ENCODE results near the gene SOX13.

Gene SOX13

DNA sequence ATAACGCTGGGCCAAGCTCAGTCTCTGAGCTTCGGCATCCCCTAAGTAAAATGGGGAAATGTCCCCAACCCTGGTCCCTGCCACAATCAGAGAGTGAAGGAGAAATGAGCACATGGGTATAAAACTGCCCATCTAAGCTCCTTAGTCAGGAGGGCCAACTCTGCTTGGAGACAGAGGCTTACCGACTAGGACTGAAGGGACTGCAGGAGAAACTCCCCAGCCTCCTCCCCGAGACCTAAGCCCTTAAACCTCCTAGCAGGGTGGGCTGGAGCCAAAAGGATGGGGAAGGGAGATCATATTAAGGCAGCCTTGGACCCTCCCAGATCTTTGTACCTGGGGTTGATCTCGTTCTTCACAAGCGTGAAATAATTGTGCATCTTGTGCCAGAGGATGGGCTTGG is 73.4 kb downstream of the SOX13 start:
- Histone ChIP-seq H3K9me3 (ENCODE audit: control extremely low read depth in 1 of 5, control insufficient read depth in 4 of 5, insufficient read depth in 2 of 5, low read depth in 1 of 5, low read length in 4 of 5) (no peaks in the 10 kb centered on the region), H3K4me1 (ENCODE audit: control extremely low read depth in 1 of 4, control insufficient read depth in 4 of 4, insufficient read depth in 4 of 4, low read length in 3 of 4) (peaks cover 0 to 2% (median 2%) of the 10 kb centered on the region in 4 experiments), H3K36me3 (ENCODE audit: control insufficient read depth in 4 of 4, insufficient read depth in 4 of 4, low read length in 3 of 4) (no peaks in the 10 kb centered on the region), H3K27me3 (replicated peaks in 2 of 5; ENCODE audit: control insufficient read depth in 4 of 5, insufficient read depth in 5 of 5, low read length in 4 of 5) (peaks cover 0 to 3% (median 0%) of the 10 kb centered on the region in 5 experiments), H3K4me3 (ENCODE audit: control insufficient read depth in 1 of 7, extremely low read depth in 1 of 7, insufficient read depth in 4 of 7, low read depth in 2 of 7, low read length in 6 of 7) (no peak overlapping the region), H3K27ac (ENCODE audit: insufficient read depth in 1 of 2, low read depth in 1 of 2, low read length in 2 of 2, poor library complexity in 1 of 2, severe bottlenecking in 2 of 2) (no peak overlapping the region)
- 96% methylated on average over 5 of the region's 6 CpGs for WGBS (ENCODE audit: insufficient coverage)
- no peak for DNase-seq
- ChIA-PET CTCF (interaction anchor here (0.6 to 1.9 kb wide), 3 partner anchors 10 to 60 kb away, joined by 3 to 7 read pairs (median 4); no protein-coding TSS in a partner anchor), POLR2A (no interaction called here)

DNA sequence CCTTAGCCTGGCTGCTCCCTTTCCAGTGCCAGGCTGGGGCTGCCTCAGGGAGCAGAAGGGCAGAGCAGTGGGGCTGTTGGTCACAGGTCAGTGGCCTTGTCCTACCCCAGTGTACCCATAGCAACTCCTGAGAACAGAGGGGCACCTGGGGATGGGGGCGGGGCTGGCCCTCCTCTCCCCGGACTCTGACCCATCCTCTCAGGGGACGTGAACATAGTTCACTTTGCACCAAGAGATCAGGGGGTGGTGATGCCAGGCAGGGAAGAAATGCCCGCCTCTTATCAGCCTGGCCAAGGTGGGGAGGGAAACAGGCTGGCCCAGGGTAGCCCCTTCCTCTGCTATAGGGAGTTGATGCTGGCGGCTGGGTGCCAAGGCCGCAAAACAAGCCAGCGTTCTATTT is 74.0 kb downstream of the SOX13 start:
- Histone ChIP-seq H3K27me3 (replicated peaks in 2 of 5; ENCODE audit: control insufficient read depth in 4 of 5, insufficient read depth in 5 of 5, low read length in 4 of 5) (peaks cover 0 to 3% (median 0%) of the 10 kb centered on the region in 5 experiments), H3K4me1 (ENCODE audit: control extremely low read depth in 1 of 4, control insufficient read depth in 4 of 4, insufficient read depth in 4 of 4, low read length in 3 of 4) (peaks cover 0 to 7% (median 6%) of the 10 kb centered on the region in 4 experiments), H3K4me3 (ENCODE audit: control insufficient read depth in 1 of 7, extremely low read depth in 1 of 7, insufficient read depth in 4 of 7, low read depth in 2 of 7, low read length in 6 of 7) (no peak overlapping the region), H3K36me3 (ENCODE audit: control insufficient read depth in 4 of 4, insufficient read depth in 4 of 4, low read length in 3 of 4) (no peaks in the 10 kb centered on the region), H3K9me3 (ENCODE audit: control extremely low read depth in 1 of 5, control insufficient read depth in 4 of 5, insufficient read depth in 2 of 5, low read depth in 1 of 5, low read length in 4 of 5) (no peaks in the 10 kb centered on the region), H3K27ac (ENCODE audit: insufficient read depth in 1 of 2, low read depth in 1 of 2, low read length in 2 of 2, poor library complexity in 1 of 2, severe bottlenecking in 2 of 2) (no peak overlapping the region)
- no CpG with 5 or more reads among the region's 7 CpGs for WGBS (ENCODE audit: insufficient coverage)
- no peak for DNase-seq
- ChIA-PET POLR2A (interaction anchor here (0.5 kb wide), 1 partner anchor 280 kb away, joined by 3 read pairs; no protein-coding TSS in a partner anchor), CTCF (no interaction called here)

DNA sequence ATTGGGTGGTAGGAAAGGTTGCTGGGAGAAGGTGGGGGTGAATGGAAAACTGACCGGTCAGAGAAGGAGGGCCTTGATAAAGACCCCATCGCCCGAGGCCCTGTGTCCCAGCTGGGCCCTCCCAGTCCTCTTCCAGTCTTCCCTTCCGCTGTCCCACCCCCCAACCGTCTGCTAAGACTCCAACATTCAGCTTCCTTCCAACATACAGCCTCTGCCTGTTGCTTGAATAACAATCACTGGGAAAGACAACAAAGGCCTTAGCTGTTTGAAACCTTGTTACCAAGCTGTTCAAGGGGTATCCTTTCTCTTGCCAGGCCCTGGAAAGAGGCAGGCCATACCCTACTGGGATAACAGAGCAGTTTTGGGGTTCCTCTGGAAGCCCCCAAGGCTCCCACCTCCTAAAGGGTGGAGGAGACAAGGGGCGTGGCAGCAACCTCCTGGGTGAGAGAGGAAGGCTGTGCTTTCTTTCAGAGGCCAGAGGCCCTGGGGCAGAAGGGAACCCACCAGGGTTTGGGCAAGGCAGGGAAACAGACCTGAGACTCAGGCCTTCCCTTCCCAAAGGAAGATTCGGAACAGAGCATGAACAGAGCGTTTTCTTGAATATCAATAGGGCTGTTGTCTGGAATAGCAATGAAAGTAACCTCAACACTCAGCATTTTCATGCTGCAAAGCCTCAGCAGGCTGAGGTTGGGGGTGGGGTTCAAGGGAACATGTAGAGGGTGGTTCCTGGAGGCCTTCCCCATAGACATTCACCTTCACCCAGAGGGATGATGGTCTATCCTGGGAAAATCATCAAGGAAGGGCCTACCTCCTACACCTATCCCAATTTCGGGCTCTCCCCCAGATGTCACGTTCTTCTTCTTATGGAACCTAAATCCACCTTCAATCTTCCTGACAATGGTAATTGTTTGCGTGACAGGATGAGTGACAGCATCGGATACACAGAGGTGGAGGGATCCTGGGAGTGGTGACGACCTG is 74.8 kb downstream of the SOX13 start:
- WGBS (ENCODE audit: insufficient coverage): 97% methylated on average over 9 of the region's 13 CpGs
- ChIA-PET POLR2A (interaction anchor here (0.5 kb wide), 1 partner anchor 280 kb away, joined by 3 read pairs; no protein-coding TSS in a partner anchor), CTCF (interaction anchor here (1.3 kb wide), 1 partner anchor 9 kb away, joined by 3 read pairs; no protein-coding TSS in a partner anchor)
- Histone ChIP-seq H3K27ac (ENCODE audit: insufficient read depth in 1 of 2, low read depth in 1 of 2, low read length in 2 of 2, poor library complexity in 1 of 2, severe bottlenecking in 2 of 2) (no peak overlapping the region), H3K27me3 (replicated peaks in 2 of 5; ENCODE audit: control insufficient read depth in 4 of 5, insufficient read depth in 5 of 5, low read length in 4 of 5) (peaks cover 0 to 4% (median 0%) of the 10 kb centered on the region in 5 experiments), H3K4me1 (ENCODE audit: control extremely low read depth in 1 of 4, control insufficient read depth in 4 of 4, insufficient read depth in 4 of 4, low read length in 3 of 4) (peaks cover 0 to 14% (median 12%) of the 10 kb centered on the region in 4 experiments), H3K9me3 (ENCODE audit: control extremely low read depth in 1 of 5, control insufficient read depth in 4 of 5, insufficient read depth in 2 of 5, low read depth in 1 of 5, low read length in 4 of 5) (no peaks in the 10 kb centered on the region), H3K4me3 (ENCODE audit: control insufficient read depth in 1 of 7, extremely low read depth in 1 of 7, insufficient read depth in 4 of 7, low read depth in 2 of 7, low read length in 6 of 7) (no peak overlapping the region), H3K36me3 (ENCODE audit: control insufficient read depth in 4 of 4, insufficient read depth in 4 of 4, low read length in 3 of 4) (no peaks in the 10 kb centered on the region)
- DNase-seq: no peak

DNA sequence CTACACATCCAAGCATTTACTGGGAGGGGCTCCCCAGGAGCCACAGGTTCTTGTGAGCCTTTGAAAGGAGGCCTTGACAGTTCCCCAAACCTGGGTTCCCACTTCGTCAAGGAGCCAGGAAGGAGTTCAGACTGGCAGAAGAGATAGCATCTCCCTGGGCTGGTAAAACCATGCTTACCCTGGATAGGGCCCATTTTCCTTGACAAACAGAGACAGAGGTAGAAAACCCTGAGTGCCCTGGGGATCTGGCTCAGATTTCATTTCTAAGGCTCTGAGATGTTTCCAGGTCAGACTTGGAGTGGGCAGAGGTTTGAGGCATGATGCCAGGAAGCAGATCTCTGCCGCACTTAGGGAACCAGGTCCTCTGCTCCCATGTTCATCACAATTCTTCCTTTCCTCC is 76.2 kb downstream of the SOX13 start:
- 58% methylated on average over 2 of the region's 2 CpGs for WGBS (ENCODE audit: insufficient coverage)
- POLR2A ChIA-PET: no interaction called here
- peaks cover 0 to 6% (median 0%) of the 10 kb centered on the region in 5 experiments for H3K27me3 ChIP-seq (replicated peaks in 2 of 5; ENCODE audit: control insufficient read depth in 4 of 5, insufficient read depth in 5 of 5, low read length in 4 of 5)
- H3K27ac ChIP-seq (ENCODE audit: insufficient read depth in 1 of 2, low read depth in 1 of 2, low read length in 2 of 2, poor library complexity in 1 of 2, severe bottlenecking in 2 of 2): no peak overlapping the region
- DNase-seq: no peak
- H3K36me3 ChIP-seq (ENCODE audit: control insufficient read depth in 4 of 4, insufficient read depth in 4 of 4, low read length in 3 of 4): no peaks in the 10 kb centered on the region
- H3K4me1 ChIP-seq (ENCODE audit: control extremely low read depth in 1 of 4, control insufficient read depth in 4 of 4, insufficient read depth in 4 of 4, low read length in 3 of 4): peaks cover 0 to 17% (median 15%) of the 10 kb centered on the region in 4 experiments
- no peak overlapping the region for H3K4me3 ChIP-seq (ENCODE audit: control insufficient read depth in 1 of 7, extremely low read depth in 1 of 7, insufficient read depth in 4 of 7, low read depth in 2 of 7, low read length in 6 of 7)
- H3K9me3 ChIP-seq (ENCODE audit: control extremely low read depth in 1 of 5, control insufficient read depth in 4 of 5, insufficient read depth in 2 of 5, low read depth in 1 of 5, low read length in 4 of 5): no peaks in the 10 kb centered on the region
- CTCF ChIA-PET: interaction anchor here (1.3 to 1.6 kb wide), 2 partner anchors 10 to 19 kb away, joined by 3 to 4 read pairs; no protein-coding TSS in a partner anchor

DNA sequence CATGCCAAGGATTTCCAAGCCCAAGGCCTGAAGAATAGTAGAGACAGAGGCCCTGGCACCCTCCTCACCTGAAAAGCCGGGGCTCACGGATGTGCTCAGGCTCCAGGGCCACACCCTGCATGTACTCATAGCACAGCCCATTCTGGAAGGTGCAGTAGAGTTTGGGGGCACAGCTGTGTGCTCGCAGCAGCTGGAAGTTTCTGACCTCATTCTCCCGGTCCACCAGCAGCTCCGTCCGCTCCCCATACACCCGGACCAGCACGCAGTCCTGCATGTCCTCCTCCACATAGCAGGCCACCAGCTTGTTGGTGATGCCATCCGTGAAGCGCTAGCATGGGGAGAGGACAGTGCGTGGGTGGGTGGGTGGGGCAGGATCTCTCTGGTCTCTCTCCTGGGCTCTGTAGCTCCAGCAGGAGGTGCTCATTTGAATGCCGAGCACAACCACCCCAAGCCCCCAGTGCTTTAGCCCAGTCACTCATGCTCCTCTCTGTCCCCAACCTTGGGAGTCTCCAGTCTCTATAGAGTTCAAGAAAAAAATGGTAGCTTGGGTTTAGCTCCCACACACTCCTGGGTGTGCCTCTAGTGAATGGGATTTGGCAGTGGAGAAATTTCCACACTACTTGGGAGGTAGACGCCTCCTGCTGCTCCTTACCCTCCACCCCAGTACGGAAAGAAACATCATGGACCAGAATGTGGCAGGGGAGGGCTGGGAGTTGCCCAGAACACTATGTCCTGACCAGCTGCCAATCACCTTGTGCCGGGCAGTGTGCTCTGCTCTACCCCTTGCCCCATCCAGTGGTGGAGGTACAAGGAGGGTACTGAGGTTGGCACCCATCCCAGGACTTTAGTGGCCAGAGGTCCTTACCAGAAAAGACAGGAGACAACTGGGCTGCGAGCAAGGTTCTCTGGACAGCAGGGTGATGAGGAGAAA is 77.0 kb downstream of the SOX13 start:
- DNase-seq: no peak
- H3K4me3 ChIP-seq (ENCODE audit: control insufficient read depth in 1 of 7, extremely low read depth in 1 of 7, insufficient read depth in 4 of 7, low read depth in 2 of 7, low read length in 6 of 7): no peak overlapping the region
- H3K27me3 ChIP-seq (replicated peaks in 2 of 5; ENCODE audit: control insufficient read depth in 4 of 5, insufficient read depth in 5 of 5, low read length in 4 of 5): peaks cover 0 to 6% (median 0%) of the 10 kb centered on the region in 5 experiments
- no peak overlapping the region for H3K27ac ChIP-seq (ENCODE audit: insufficient read depth in 1 of 2, low read depth in 1 of 2, low read length in 2 of 2, poor library complexity in 1 of 2, severe bottlenecking in 2 of 2)
- CTCF ChIA-PET: interaction anchor here (1.0 to 2.0 kb wide), 6 partner anchors 11 to 279 kb away, joined by 3 to 7 read pairs (median 4); no protein-coding TSS in a partner anchor
- POLR2A ChIA-PET: interaction anchor here (0.6 kb wide), 1 partner anchor 255 kb away, joined by 7 read pairs; no protein-coding TSS in a partner anchor
- H3K36me3 ChIP-seq (ENCODE audit: control insufficient read depth in 4 of 4, insufficient read depth in 4 of 4, low read length in 3 of 4): no peaks in the 10 kb centered on the region
- WGBS (ENCODE audit: insufficient coverage): 95% methylated on average over 6 of the region's 16 CpGs
- no peaks in the 10 kb centered on the region for H3K9me3 ChIP-seq (ENCODE audit: control extremely low read depth in 1 of 5, control insufficient read depth in 4 of 5, insufficient read depth in 2 of 5, low read depth in 1 of 5, low read length in 4 of 5)
- H3K4me1 ChIP-seq (ENCODE audit: control extremely low read depth in 1 of 4, control insufficient read depth in 4 of 4, insufficient read depth in 4 of 4, low read length in 3 of 4): peaks cover 0 to 17% (median 15%) of the 10 kb centered on the region in 4 experiments

DNA sequence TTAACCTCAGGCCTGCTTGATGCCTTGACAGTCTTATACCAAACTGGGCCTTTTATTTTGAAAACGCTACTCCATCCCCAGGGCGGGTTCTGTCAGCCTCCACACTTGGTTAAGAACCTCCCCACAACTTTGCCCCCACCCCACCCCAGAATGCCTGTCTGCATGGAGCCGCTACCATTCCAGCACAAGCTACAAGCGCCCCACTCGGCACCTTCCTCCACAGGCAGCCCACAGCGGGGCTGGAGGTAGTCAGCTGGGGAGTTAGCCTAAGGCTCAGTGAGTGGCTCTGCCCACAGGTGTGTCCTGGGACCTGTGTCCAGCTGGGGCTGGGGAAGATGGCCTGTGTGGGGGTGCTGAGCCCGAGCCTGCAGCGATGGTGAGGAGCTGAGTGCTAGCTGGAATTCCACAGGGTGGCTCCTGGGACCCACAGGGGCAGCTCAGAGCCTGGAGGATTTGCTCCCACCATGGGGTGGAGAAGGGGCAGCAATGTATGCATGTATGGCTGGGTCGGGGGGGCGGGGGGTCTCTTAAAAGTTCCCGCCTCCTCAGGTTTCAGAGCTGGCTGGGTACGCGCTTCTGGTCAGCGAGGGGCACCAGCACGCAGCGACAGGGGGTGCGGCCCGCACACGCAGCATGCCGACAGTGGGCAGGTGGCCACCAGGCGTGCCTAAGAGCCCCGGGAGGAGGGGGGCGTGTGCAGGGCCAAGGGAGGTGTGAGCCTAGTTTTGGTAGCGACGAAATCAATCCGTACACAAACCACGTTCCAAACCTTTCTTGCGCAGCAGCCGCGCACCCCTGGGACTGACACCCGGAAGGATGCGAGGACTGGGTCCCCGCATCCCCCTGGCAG is 78.0 kb downstream of the SOX13 start:
- ChIA-PET POLR2A (interaction anchor here (0.6 kb wide), 1 partner anchor 256 kb away, joined by 7 read pairs; no protein-coding TSS in a partner anchor), CTCF (interaction anchor here (1.0 to 2.0 kb wide), 5 partner anchors 12 to 280 kb away, joined by 3 to 7 read pairs (median 4); no protein-coding TSS in a partner anchor)
- 38% methylated on average over 25 of the region's 33 CpGs for WGBS (ENCODE audit: insufficient coverage)
- peaks cover 0 to 17% (median 15%) of the 10 kb centered on the region in 4 experiments for H3K4me1 ChIP-seq (ENCODE audit: control extremely low read depth in 1 of 4, control insufficient read depth in 4 of 4, insufficient read depth in 4 of 4, low read length in 3 of 4)
- peak overlapping the region; percentile 42 to 77 (median 68) for H3K4me3 ChIP-seq (ENCODE audit: control insufficient read depth in 1 of 7, extremely low read depth in 1 of 7, insufficient read depth in 4 of 7, low read depth in 2 of 7, low read length in 6 of 7)
- H3K9me3 ChIP-seq (ENCODE audit: control extremely low read depth in 1 of 5, control insufficient read depth in 4 of 5, insufficient read depth in 2 of 5, low read depth in 1 of 5, low read length in 4 of 5): no peaks in the 10 kb centered on the region
- no peaks in the 10 kb centered on the region for H3K36me3 ChIP-seq (ENCODE audit: control insufficient read depth in 4 of 4, insufficient read depth in 4 of 4, low read length in 3 of 4)
- H3K27ac ChIP-seq (ENCODE audit: insufficient read depth in 1 of 2, low read depth in 1 of 2, low read length in 2 of 2, poor library complexity in 1 of 2, severe bottlenecking in 2 of 2): no peak overlapping the region
- peak; percentile 28 to 74 (median 68) for DNase-seq
- H3K27me3 ChIP-seq (replicated peaks in 2 of 5; ENCODE audit: control insufficient read depth in 4 of 5, insufficient read depth in 5 of 5, low read length in 4 of 5): peaks cover 0 to 9% (median 0%) of the 10 kb centered on the region in 5 experiments

All from common myeloid progenitor, CD34-positive (primary cell).